Gastrocnemius medialis (tissue), 4 donors: ENCODE data around the gene ANKRD31. TPM values are rescaled to one million over a fixed set of nuclear protein-coding genes. Genes with fewer than 3 reads are reported as not detected.

Experiments used
- ATAC-seq, 2 donors: fragments of 150-250 bp; one replicate each; pipeline ENCODE4 v1.9.1; 2016
- DNase-seq, 2 donors: peaks; one replicate each; pipeline ENCODE4 v3.0.0-alpha.2; 2019
- H3K27ac ChIP-seq, 4 donors: fragments of 200-600 bp; sonication (generic); 1 replicate in 1 of 4; 2 replicates in 3 of 4; pipeline ENCODE4 v1.5.1; 2016 to 2018; ENCODE audit warnings: mild to moderate bottlenecking in 2 of 4, moderate library complexity in 1 of 4
- H3K27me3 ChIP-seq, 3 donors: fragments of 200-600 bp; sonication (generic) in 2 of 3; 1 replicate in 1 of 3; 2 replicates in 2 of 3; pipeline versions ENCODE4 v1.5.1 to v1.6.0; 2016 to 2019; ENCODE audit warnings: mild to moderate bottlenecking in 1 of 3, moderate library complexity in 1 of 3
- H3K36me3 ChIP-seq, 2 donors: fragments of 200-600 bp; sonication (generic) in 1 of 2; one replicate each; pipeline ENCODE4 v1.5.1; 2017 to 2018
- H3K4me1 ChIP-seq, 2 donors: fragments of 200-600 bp; sonication (generic) in 1 of 2; one replicate each; pipeline ENCODE4 v1.5.1; 2016 to 2017; ENCODE audit warnings: mild to moderate bottlenecking in 2 of 2
- H3K4me3 ChIP-seq, 4 donors: fragments of 200-600 bp; sonication (generic) in 3 of 4; 1 replicate in 1 of 4; 2 replicates in 3 of 4; pipeline ENCODE4 v1.5.1; 2016 to 2019; ENCODE audit warnings: mild to moderate bottlenecking in 2 of 4
- H3K9me3 ChIP-seq, 3 donors: fragments of 200-600 bp; sonication (generic) in 2 of 3; 1 replicate in 1 of 3; 2 replicates in 2 of 3; pipeline ENCODE4 v1.5.1; 2016 to 2019
- POLR2A ChIP-seq, 2 donors: fragments of 450-650 bp; IDR thresholded peaks; one replicate each; pipeline ENCODE4 v1.6.1; 2017; ENCODE audit warnings: antibody characterized with exemption in 2 of 2, mild to moderate bottlenecking in 2 of 2, moderate library complexity in 2 of 2
- in situ Hi-C, 4 donors: fragments of 200-750 bp; cut with MboI; loops; one replicate each; pipeline versions ENCODE4 v1.15.0 to v1.8.0; 2017; ENCODE audit warnings: low sequenced_read_pairs in 4 of 4
- intact Hi-C: fragments of 100-400 bp; cut with DNase I; formaldehyde crosslinking; loops from one replicate; pipeline ENCODE4 v1.15.1; 2023; ENCODE audit warnings: low total_unique reads
- total RNA-seq, 4 donors: library from RNA; depleted of rRNA; stranded (reverse); fragments of >200 nt; gene quantifications; one replicate each; pipeline versions ENCODE4 v1.1.0 to v1.2.3, GENCODE V29; 2016
- TF ChIP-seq, protein P1 (sequence below), 5 experiments: fragments of 450-650 bp in 3 of 5; fragments of 200-600 bp in 2 of 5; sonication (generic) in 2 of 5; IDR thresholded peaks in 4 of 5; conservative IDR thresholded peaks in 1 of 5; 1 replicate in 4 of 5; 2 replicates in 1 of 5; pipeline ENCODE4 v1.5.1; 2016 to 2019; ENCODE audit warnings: antibody characterized with exemption in 5 of 5, mild to moderate bottlenecking in 3 of 5, moderate library complexity in 3 of 5

Gene ANKRD31
- total RNA-seq, 4 donors from 2014 or later = 0.03 TPM; not detected in 3

- no peak overlapping the region for H3K27ac ChIP-seq
- no peaks in the 10 kb centered on the region for H3K36me3 ChIP-seq
- no peaks in the 10 kb centered on the region for H3K4me1 ChIP-seq
- H3K27me3 ChIP-seq = no peaks in the 10 kb centered on the region
- TF ChIP-seq, protein P1, sequence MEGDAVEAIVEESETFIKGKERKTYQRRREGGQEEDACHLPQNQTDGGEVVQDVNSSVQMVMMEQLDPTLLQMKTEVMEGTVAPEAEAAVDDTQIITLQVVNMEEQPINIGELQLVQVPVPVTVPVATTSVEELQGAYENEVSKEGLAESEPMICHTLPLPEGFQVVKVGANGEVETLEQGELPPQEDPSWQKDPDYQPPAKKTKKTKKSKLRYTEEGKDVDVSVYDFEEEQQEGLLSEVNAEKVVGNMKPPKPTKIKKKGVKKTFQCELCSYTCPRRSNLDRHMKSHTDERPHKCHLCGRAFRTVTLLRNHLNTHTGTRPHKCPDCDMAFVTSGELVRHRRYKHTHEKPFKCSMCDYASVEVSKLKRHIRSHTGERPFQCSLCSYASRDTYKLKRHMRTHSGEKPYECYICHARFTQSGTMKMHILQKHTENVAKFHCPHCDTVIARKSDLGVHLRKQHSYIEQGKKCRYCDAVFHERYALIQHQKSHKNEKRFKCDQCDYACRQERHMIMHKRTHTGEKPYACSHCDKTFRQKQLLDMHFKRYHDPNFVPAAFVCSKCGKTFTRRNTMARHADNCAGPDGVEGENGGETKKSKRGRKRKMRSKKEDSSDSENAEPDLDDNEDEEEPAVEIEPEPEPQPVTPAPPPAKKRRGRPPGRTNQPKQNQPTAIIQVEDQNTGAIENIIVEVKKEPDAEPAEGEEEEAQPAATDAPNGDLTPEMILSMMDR (IDR thresholded peaks at IDR 0.05 in 4 of 5, conservative IDR thresholded peaks at IDR 0.05 in 1 of 5) = no peak
- intact Hi-C loops (no loop called here), in situ Hi-C loops (no loop called here)
- no peak overlapping the region for H3K4me3 ChIP-seq
- no peak for ATAC-seq
- H3K9me3 ChIP-seq = no peaks in the 10 kb centered on the region
- DNase-seq = no peak
Observed at GRCh38 chr5:75020016-75020656, 216.5 kb downstream of the ANKRD31 start.

DNA sequence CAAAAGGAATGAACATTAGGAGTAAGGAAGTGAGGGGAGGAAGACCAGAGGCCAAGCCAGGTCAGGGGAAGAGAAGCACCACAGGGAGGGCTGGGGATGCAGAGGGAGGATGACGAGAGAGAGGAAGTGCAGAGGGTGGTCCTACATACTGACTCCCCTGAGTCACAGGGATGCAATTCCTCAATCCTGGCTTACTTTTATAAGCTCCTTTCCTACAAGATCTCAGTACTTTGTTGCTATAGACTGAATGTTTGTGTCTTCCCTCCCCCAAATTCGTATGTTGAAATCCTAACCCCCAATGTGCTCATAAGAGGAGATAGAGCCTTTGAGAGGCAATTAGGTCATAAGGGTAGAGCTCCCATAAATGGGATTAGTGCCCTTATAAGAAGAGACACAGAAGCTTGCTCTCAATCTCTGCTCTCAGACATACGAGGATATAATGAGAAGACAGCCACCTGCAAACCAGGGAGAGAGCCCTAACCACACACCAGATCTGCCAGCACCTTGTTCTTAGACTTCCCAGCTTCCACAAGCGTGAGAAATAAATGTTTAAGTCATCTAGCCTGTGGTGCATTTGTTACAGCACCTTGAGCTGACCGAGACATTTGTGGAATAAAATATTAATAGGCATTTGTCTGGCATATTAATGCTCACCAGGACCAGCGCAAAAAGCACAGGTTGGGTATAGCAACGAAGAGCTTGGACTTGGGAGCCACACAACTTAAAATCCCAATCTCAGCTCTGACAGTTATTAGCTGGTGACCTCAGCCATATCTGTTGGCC, 217.7 kb downstream of the ANKRD31 start:
- H3K4me3 ChIP-seq = no peak overlapping the region
- ATAC-seq = no peak
- TF ChIP-seq POLR2A (IDR thresholded peaks at IDR 0.05) = no peak
- no peak overlapping the region for H3K27ac ChIP-seq
- no peaks in the 10 kb centered on the region for H3K4me1 ChIP-seq
- H3K27me3 ChIP-seq = no peaks in the 10 kb centered on the region
- DNase-seq = no peak
- in situ Hi-C loops (no loop called here), intact Hi-C loops (no loop called here)
- H3K36me3 ChIP-seq = no peaks in the 10 kb centered on the region
- no peaks in the 10 kb centered on the region for H3K9me3 ChIP-seq

Other genes with a start within 250 kb of the ANKRD31 start
- gene GCNT4, start 184.3 kb downstream of the ANKRD31 start, total RNA-seq = 1 to 10 TPM; 1.1 to 2.8 (median 1.7) TPM
- gene HMGCR, start 100.3 kb upstream of the ANKRD31 start, total RNA-seq = 10 to 100 TPM in 1 of 4 donors, 1 to 10 TPM in 3; 3.2 to 21.1 (median 5.5) TPM